ENCODE measurements around the gene INTS6.

The INTS6 gene

GRCh38 chr13:51321836-51322235 is 131.0 kb downstream of the INTS6 start:
- no peak for DNase-seq (ENCODE audit: extremely low read depth, low read depth)

GRCh38 chr13:51318876-51319275 is 134.0 kb downstream of the INTS6 start:
- no peak for TF ChIP-seq CTCF (IDR thresholded peaks at IDR 0.05; ENCODE audit: low read depth, low read length)
- no peak for DNase-seq (ENCODE audit: extremely low read depth, low read depth)

More at GRCh38 chr13:51321836-51322235, 131.0 kb downstream of the INTS6 start:
- TF ChIP-seq CTCF (IDR thresholded peaks at IDR 0.05; ENCODE audit: low read depth, low read length): no peak

GRCh38 chr13:51318015-51318414 is 134.8 kb downstream of the INTS6 start:
- no peak for TF ChIP-seq CTCF (IDR thresholded peaks at IDR 0.05; ENCODE audit: low read depth, low read length)
- DNase-seq (ENCODE audit: extremely low read depth, low read depth): no peak

- no peak for TF ChIP-seq CTCF (IDR thresholded peaks at IDR 0.05; ENCODE audit: low read depth, low read length)
- peak; percentile 7 for DNase-seq (ENCODE audit: extremely low read depth, low read depth)
These were observed 135.6 kb downstream of the INTS6 start for GRCh38 chr13:51317262-51317661.

- no peak for DNase-seq (ENCODE audit: extremely low read depth, low read depth)
- no peak for TF ChIP-seq CTCF (IDR thresholded peaks at IDR 0.05; ENCODE audit: low read depth, low read length)
These were observed 139.2 kb downstream of the INTS6 start for GRCh38 chr13:51313619-51314018.

- DNase-seq (ENCODE audit: extremely low read depth, low read depth): no peak
- no peak for TF ChIP-seq CTCF (IDR thresholded peaks at IDR 0.05; ENCODE audit: low read depth, low read length)
These were observed 140.8 kb downstream of the INTS6 start for GRCh38 chr13:51311957-51312520.

Measured in AG09319 (cell line).